GM10847 (cell line): Measurements from ENCODE around the gene PGBD4.

ENCODE experiments used
- POLR2A ChIP-seq: IDR thresholded peaks from 2 replicates; pipeline ENCODE4 v1.6.1; 2011; ENCODE audit not compliant: insufficient read length; ENCODE audit errors: extremely low read depth

The PGBD4 gene

GRCh38 chr15:34102175-34102925 is 467 bp downstream of the PGBD4 start:
- no peak for TF ChIP-seq POLR2A

GRCh38 chr15:34106423-34106822 is 4.5 kb downstream of the PGBD4 start:
- no peak for TF ChIP-seq POLR2A

DNA sequence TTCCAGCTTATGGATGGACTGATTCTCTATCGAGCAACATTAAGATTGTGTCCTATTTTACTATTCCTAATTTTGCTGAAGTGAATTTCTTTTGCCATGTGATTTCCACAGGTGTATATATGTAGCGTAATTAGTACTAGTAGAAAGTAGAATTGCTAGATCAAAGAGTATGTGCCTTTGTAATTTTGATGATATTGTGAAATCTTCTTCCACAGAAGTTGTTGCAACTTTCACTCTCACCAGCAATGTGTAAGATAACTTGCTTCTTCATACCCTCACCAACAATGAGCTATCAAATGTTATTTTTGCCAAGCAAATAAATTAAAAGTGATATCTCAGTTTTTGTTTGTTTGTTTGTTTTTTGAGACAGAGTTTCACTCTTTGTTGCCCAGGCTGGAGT is 5.4 kb downstream of the PGBD4 start:
- no peak for TF ChIP-seq POLR2A

- TF ChIP-seq POLR2A, result no peak
These were observed 8.1 kb downstream of the PGBD4 start for GRCh38 chr15:34109797-34110663.

DNA sequence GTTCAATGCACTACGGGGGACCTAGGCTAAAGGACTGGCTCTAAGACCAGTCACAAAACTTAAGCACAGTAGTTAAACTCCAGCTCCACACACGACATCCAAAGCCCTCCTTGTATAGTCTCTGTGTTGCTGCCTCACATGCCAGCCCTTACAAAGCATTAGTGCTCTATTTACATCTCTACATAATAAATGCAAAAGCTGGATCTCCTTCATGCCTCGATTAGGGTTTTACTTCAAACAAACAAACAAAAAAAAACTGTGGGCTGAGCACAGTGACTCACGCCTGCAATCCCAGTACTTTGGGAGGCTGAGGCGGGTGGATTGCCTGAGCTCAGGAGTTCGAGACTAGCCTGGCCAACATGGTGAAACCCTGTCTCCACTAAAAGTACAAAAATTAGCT is 9.6 kb downstream of the PGBD4 start:
- TF ChIP-seq POLR2A, result no peak

GRCh38 chr15:34114215-34114614 is 12.3 kb downstream of the PGBD4 start:
- no peak for TF ChIP-seq POLR2A

- TF ChIP-seq POLR2A, result no peak
These were observed 12.9 kb downstream of the PGBD4 start for GRCh38 chr15:34114739-34115138.

GRCh38 chr15:34116620-34117019 is 14.7 kb downstream of the PGBD4 start:
- TF ChIP-seq POLR2A, result no peak

DNA sequence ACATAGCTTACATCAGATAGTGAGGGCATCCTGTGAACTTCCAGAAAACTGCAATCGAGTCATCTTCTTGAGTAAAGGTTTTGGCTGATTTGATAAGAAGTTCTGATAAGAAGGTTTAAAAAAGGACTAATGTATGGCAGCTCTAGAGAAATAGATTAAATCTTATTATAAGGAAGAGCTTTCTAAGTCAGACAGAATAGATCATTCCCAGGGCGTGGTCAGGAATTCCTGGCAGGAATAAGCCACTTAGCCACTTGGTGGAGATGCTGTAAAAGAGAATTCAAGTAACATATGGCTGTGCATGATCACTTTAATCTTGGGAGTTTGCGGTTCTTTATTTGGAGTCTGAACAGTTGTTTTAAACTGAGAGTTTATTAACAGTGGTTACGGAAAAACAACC is 17.4 kb downstream of the PGBD4 start:
- no peak for TF ChIP-seq POLR2A

- TF ChIP-seq POLR2A, result no peak
These were observed 20.9 kb downstream of the PGBD4 start for GRCh38 chr15:34122771-34123183.

- TF ChIP-seq POLR2A, result no peak
These were observed 22.8 kb downstream of the PGBD4 start for GRCh38 chr15:34124651-34125050.

- TF ChIP-seq POLR2A, result no peak
These were observed 24.1 kb downstream of the PGBD4 start for GRCh38 chr15:34125945-34126344.

DNA sequence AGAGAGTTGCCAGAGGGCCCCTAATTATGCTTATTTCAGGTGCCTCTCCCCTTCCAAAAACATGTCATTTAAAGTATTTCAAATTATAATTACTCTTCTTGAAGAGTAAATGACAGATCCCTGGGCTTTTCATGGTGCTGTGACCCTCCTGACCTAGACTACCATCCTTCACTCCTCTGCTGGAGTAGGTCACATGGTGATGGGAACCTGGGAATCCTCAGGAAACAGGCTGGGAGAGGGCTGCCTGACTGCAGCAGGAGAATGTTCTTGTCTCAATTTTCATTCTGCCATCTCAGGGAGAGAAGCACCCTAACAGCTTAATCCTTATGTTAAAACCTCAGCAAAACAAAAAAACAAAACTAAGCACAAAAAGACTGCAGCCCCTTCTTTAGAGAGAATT is 24.6 kb downstream of the PGBD4 start:
- no peak for TF ChIP-seq POLR2A

- TF ChIP-seq POLR2A, result no peak
These were observed 27.0 kb downstream of the PGBD4 start for GRCh38 chr15:34128898-34129297.

- no peak for TF ChIP-seq POLR2A
These were observed 31.0 kb downstream of the PGBD4 start for GRCh38 chr15:34132881-34133280.

DNA sequence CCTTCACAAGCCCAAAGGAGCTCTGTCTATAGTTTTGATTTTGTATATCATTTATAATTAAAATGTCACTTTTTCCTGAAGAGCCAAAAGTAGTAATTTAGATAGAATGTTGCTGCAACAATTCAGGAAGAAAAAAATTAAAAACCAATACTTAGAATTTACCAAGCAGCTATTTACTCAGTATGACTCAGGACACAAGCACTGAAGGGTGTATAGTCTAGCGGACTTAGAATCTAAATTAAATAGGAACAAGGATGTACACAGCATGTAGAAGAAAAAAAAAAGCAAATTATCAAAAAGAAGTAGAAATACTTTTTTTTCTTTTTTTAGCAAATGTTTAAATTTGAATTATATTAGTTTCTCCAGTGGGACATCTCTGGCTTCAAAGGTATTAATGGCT is 31.6 kb downstream of the PGBD4 start:
- no peak for TF ChIP-seq POLR2A
